Measurements from ENCODE around the gene NEK8. TPM values are rescaled to one million over a fixed set of nuclear protein-coding genes. Genes with fewer than 3 reads are reported as not detected.
"Not testable (repeated sequence)": the region's sequence is repeated elsewhere in the genome, so short reads cannot be mapped to it uniquely, and the experiment has no call there.

The NEK8 gene
- total RNA-seq, 1 experiment from 2014 or later = 10.8 TPM

DNA sequence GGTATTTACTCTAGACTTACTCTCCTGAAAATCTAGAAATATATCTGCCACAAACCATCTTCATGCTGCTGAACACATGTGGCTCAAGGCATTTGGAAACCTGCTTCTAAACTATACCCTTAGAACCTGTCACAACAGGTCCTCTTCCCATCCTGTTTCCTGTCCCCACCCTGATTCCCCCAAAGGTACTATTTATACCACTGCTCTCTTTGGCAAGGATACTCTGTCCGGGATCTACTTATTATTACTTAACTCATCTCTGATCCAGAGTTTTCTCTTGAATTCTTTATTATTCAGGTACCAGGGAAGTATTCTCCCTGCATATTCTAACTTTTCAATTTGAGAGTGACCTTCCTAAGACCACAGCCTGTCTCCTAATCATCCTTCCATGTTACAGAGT lies 48.6 kb downstream of the NEK8 start:
- BruUV-seq (replicated peaks) = no TSS peak
- TF ChIP-seq, protein P1, sequence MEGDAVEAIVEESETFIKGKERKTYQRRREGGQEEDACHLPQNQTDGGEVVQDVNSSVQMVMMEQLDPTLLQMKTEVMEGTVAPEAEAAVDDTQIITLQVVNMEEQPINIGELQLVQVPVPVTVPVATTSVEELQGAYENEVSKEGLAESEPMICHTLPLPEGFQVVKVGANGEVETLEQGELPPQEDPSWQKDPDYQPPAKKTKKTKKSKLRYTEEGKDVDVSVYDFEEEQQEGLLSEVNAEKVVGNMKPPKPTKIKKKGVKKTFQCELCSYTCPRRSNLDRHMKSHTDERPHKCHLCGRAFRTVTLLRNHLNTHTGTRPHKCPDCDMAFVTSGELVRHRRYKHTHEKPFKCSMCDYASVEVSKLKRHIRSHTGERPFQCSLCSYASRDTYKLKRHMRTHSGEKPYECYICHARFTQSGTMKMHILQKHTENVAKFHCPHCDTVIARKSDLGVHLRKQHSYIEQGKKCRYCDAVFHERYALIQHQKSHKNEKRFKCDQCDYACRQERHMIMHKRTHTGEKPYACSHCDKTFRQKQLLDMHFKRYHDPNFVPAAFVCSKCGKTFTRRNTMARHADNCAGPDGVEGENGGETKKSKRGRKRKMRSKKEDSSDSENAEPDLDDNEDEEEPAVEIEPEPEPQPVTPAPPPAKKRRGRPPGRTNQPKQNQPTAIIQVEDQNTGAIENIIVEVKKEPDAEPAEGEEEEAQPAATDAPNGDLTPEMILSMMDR (IDR thresholded peaks at IDR 0.05; ENCODE audit: unreplicated experiment) = no peak
- H3K9me3 Mint-ChIP-seq (ENCODE audit: low read depth, unreplicated experiment) = no peaks in the 10 kb centered on the region
- H3K4me1 Mint-ChIP-seq (ENCODE audit: low read depth, unreplicated experiment) = peaks cover 16% of the 10 kb centered on the region
- H3K4me3 Mint-ChIP-seq (ENCODE audit: low read depth, unreplicated experiment) = no peak overlapping the region
- CTCF ChIA-PET = no interaction called here
- peak overlapping the region; percentile 43 for H3K27ac Mint-ChIP-seq (ENCODE audit: unreplicated experiment)
- H3K36me3 Mint-ChIP-seq (ENCODE audit: insufficient read depth, unreplicated experiment) = peaks cover 56% of the 10 kb centered on the region
- no peak for DNase-seq
- intact Hi-C loops (cut with micrococcal nuclease; ENCODE audit: unreplicated experiment) = no loop called here
- H3K27me3 Mint-ChIP-seq (ENCODE audit: unreplicated experiment) = no peaks in the 10 kb centered on the region

DNA sequence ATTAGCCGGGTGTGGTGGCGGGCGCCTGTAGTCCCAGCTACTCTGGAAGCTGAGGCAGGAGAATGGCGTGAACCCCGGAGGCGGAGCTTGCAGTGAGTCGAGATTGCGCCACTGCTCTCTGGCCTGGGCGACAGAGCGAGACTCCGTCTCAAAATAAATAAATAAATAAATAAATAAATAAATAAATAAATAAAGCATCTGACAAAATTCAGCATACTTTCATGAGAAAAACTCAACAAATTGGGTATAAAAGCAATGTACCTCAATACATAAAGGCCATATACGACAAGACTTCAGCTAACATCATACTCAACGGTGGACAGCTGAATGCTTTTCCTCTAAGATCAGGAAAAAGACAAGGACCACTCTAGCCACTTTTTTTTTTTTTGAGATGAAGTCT lies 51.0 kb downstream of the NEK8 start:
- CTCF ChIA-PET; H3K27me3 Mint-ChIP-seq (ENCODE audit: unreplicated experiment); intact Hi-C loops (cut with micrococcal nuclease; ENCODE audit: unreplicated experiment); H3K9me3 Mint-ChIP-seq (ENCODE audit: low read depth, unreplicated experiment); DNase-seq; BruUV-seq (replicated peaks); H3K27ac Mint-ChIP-seq (ENCODE audit: unreplicated experiment); H3K4me3 Mint-ChIP-seq (ENCODE audit: low read depth, unreplicated experiment): not testable (repeated sequence)
- Mint-ChIP-seq H3K36me3 (ENCODE audit: insufficient read depth, unreplicated experiment) (peaks cover 42% of the 10 kb centered on the region), H3K4me1 (ENCODE audit: low read depth, unreplicated experiment) (peaks cover 16% of the 10 kb centered on the region)

DNA sequence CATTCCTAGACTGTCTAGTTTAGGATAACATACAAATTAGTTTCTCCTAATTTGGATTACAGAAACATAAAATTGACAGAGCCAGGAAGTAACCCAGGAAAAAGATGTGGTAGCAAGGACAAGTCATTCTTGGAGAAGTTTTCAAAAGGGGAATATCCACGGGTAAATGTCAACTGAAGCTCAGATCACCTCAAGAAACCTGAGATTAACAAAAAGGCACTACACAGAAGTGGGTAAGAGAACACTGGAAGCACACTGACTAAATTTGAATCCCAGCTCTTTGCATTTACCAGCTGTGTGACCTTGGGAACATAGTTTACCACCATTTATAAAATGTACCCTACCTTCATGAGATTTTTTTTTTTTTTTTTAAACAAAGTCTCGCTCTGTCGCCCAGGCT lies 54.6 kb downstream of the NEK8 start:
- intact Hi-C loops (cut with micrococcal nuclease; ENCODE audit: unreplicated experiment) = no loop called here
- Mint-ChIP-seq H3K27ac (ENCODE audit: unreplicated experiment) (no peak overlapping the region), H3K27me3 (ENCODE audit: unreplicated experiment) (no peaks in the 10 kb centered on the region), H3K36me3 (ENCODE audit: insufficient read depth, unreplicated experiment) (peaks cover 25% of the 10 kb centered on the region), H3K4me1 (ENCODE audit: low read depth, unreplicated experiment) (peaks cover 8% of the 10 kb centered on the region), H3K4me3 (ENCODE audit: low read depth, unreplicated experiment) (no peak overlapping the region), H3K9me3 (ENCODE audit: low read depth, unreplicated experiment) (no peaks in the 10 kb centered on the region)
- BruUV-seq (replicated peaks) = no TSS peak
- TF ChIP-seq, protein P1 (IDR thresholded peaks at IDR 0.05; ENCODE audit: unreplicated experiment) = no peak
- CTCF ChIA-PET = interaction anchor here (0.5 kb wide), 1 partner anchor 14 kb away, joined by 3 read pairs; no protein-coding TSS in a partner anchor
- no peak for DNase-seq

DNA sequence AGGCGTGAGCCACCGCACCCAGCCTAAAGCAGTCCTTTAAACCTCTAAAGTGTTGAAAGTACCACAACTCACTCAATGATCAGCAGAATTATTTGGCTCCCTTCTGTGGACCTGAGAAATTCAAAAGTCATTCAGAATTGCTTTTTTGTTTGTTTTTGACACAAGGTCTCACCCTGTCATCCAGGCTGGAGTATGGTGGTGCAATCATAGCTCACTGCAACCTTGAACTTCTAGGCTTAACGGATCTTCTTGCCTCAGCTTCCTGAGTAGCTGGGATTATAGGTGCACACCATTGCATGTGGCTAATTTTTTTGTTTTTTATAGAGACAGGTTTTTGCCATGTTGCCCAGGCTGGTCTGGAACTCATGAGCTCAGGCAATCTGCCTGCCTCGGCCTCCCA lies 59.5 kb downstream of the NEK8 start:
- no peaks in the 10 kb centered on the region for H3K27me3 Mint-ChIP-seq (ENCODE audit: unreplicated experiment)
- intact Hi-C loops (cut with micrococcal nuclease; ENCODE audit: unreplicated experiment) = no loop called here

More for the DNA sequence above, 59.5 kb downstream of the NEK8 start:
- Mint-ChIP-seq H3K4me1 (ENCODE audit: low read depth, unreplicated experiment) (no peaks in the 10 kb centered on the region), H3K36me3 (ENCODE audit: insufficient read depth, unreplicated experiment) (peaks cover 21% of the 10 kb centered on the region), H3K27ac (ENCODE audit: unreplicated experiment) (no peak overlapping the region), H3K9me3 (ENCODE audit: low read depth, unreplicated experiment) (no peaks in the 10 kb centered on the region), H3K4me3 (ENCODE audit: low read depth, unreplicated experiment) (no peak overlapping the region)
- BruUV-seq (replicated peaks) = no TSS peak
- CTCF ChIA-PET = no interaction called here
- TF ChIP-seq, protein P1 (IDR thresholded peaks at IDR 0.05; ENCODE audit: unreplicated experiment) = no peak
- DNase-seq = no peak

Other genes starting within 250 kb of the NEK8 start
- not detected in 2 replicates for gene FOXN1, start 222.4 kb upstream of the NEK8 start, total RNA-seq (2022)
- gene UNC119, start 176.2 kb upstream of the NEK8 start, total RNA-seq (2022) = 13.0 and 14.6 TPM in 2 replicates
- 50.9 and 59.2 TPM in 2 replicates for gene PIGS, start 157.3 kb upstream of the NEK8 start, total RNA-seq (2022)
- gene ALDOC, start 151.9 kb upstream of the NEK8 start, total RNA-seq (2022) = 2.6 and 2.8 TPM in 2 replicates
- gene SPAG5, start 129.8 kb upstream of the NEK8 start, total RNA-seq (2022) = 69.3 and 82.1 TPM in 2 replicates
- 35.1 and 42.1 TPM in 2 replicates for gene RSKR, start 114.6 kb upstream of the NEK8 start, total RNA-seq (2022)
- gene BLTP2, start 83.6 kb upstream of the NEK8 start, total RNA-seq (2022) = 158 and 160 TPM in 2 replicates
- 58.0 and 75.1 TPM in 2 replicates for gene SDF2, start 66.9 kb upstream of the NEK8 start, total RNA-seq (2022)
- gene SUPT6H, start 66.6 kb upstream of the NEK8 start, total RNA-seq (2022) = 107 and 110 TPM in 2 replicates
- 4.2 and 4.3 TPM in 2 replicates for gene PROCA1, start 16.9 kb upstream of the NEK8 start, total RNA-seq (2022)
- 34.5 and 35.3 TPM in 2 replicates for gene RAB34, start 10.9 kb upstream of the NEK8 start, total RNA-seq (2022)
- 1,148 and 1,217 TPM in 2 replicates for gene RPL23A, start 8.8 kb upstream of the NEK8 start, total RNA-seq (2022)
- 44.9 and 49.3 TPM in 2 replicates for gene TLCD1, start 2.6 kb upstream of the NEK8 start, total RNA-seq (2022)
- gene TRAF4, start 15.2 kb downstream of the NEK8 start, total RNA-seq (2022) = 201 and 202 TPM in 2 replicates
- gene FAM222B, start 114.0 kb downstream of the NEK8 start, total RNA-seq (2022) = 37.7 and 42.1 TPM in 2 replicates
- gene ERAL1, start 126.2 kb downstream of the NEK8 start, total RNA-seq (2022) = 47.2 and 48.4 TPM in 2 replicates
- gene FLOT2, start 168.9 kb downstream of the NEK8 start, total RNA-seq (2022) = 152 and 155 TPM in 2 replicates
- 19.2 and 23.2 TPM in 2 replicates for gene DHRS13, start 174.3 kb downstream of the NEK8 start, total RNA-seq (2022)
- 54.0 and 57.6 TPM in 2 replicates for gene PHF12, start 222.7 kb downstream of the NEK8 start, total RNA-seq (2022)